ENCODE measurements around the gene PIN1.

DNA sequence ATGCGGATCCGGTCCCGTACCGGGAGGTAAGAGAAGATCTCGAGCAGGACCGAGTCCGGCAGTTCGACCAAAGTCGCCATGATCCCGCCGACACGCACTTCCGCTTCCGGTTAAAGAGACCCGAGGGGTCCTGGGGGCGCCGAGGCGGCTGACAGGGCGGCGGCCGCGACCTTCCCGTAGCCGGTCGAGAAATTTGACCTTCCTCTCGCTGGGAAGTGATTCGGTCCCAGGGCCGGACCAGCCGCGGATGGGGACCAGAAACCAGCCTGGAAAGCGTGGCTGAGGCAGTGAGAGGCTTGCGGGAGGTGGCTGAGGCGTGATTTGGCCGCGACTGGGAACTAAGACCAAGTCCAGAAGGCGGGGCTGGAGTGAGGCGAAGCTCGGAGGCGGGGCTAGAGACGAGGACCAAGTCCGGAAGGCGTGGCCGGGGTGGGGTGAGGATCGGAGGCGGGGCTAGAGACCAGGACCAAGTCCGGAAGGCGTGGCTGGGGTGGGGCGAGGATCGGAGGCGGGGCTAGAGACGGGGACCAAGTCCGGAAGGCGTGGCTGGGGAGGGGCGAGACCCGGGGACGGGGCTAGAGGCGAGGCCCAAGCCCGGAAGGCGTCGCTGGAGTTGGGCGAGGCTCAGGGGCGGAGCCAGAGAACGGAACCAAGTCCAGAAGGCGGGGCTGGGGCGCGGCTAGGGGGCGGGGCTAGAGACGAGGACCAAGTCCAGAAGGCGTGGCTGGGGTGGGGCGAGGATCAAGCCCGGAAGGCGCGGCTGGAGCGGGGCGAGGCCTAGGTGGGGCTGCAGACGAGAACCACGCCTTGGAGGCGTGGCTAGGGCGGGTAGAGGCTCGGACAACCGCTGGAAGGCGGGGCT lies 16.2 kb upstream of the PIN1 start, which contains the start of gene FBXL12:
- TF ChIP-seq, protein P1, sequence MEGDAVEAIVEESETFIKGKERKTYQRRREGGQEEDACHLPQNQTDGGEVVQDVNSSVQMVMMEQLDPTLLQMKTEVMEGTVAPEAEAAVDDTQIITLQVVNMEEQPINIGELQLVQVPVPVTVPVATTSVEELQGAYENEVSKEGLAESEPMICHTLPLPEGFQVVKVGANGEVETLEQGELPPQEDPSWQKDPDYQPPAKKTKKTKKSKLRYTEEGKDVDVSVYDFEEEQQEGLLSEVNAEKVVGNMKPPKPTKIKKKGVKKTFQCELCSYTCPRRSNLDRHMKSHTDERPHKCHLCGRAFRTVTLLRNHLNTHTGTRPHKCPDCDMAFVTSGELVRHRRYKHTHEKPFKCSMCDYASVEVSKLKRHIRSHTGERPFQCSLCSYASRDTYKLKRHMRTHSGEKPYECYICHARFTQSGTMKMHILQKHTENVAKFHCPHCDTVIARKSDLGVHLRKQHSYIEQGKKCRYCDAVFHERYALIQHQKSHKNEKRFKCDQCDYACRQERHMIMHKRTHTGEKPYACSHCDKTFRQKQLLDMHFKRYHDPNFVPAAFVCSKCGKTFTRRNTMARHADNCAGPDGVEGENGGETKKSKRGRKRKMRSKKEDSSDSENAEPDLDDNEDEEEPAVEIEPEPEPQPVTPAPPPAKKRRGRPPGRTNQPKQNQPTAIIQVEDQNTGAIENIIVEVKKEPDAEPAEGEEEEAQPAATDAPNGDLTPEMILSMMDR (IDR thresholded peaks at IDR 0.05; ENCODE audit: poor library complexity, severe bottlenecking), result no peak
- no peak for TF ChIP-seq TAF1 (IDR thresholded peaks at IDR 0.05; ENCODE audit: low read depth)
